NCI-H1436 (cell line): ENCODE data around the gene TTLL8.
"Not testable (repeated sequence)": the region's sequence is repeated elsewhere in the genome, so short reads cannot be mapped to it uniquely, and the experiment has no call there.

Experiments
- DNase-seq: peaks from one replicate; lab custom pipeline; 2025; lab: John Stamatoyannopoulos, UW

Gene TTLL8

DNA sequence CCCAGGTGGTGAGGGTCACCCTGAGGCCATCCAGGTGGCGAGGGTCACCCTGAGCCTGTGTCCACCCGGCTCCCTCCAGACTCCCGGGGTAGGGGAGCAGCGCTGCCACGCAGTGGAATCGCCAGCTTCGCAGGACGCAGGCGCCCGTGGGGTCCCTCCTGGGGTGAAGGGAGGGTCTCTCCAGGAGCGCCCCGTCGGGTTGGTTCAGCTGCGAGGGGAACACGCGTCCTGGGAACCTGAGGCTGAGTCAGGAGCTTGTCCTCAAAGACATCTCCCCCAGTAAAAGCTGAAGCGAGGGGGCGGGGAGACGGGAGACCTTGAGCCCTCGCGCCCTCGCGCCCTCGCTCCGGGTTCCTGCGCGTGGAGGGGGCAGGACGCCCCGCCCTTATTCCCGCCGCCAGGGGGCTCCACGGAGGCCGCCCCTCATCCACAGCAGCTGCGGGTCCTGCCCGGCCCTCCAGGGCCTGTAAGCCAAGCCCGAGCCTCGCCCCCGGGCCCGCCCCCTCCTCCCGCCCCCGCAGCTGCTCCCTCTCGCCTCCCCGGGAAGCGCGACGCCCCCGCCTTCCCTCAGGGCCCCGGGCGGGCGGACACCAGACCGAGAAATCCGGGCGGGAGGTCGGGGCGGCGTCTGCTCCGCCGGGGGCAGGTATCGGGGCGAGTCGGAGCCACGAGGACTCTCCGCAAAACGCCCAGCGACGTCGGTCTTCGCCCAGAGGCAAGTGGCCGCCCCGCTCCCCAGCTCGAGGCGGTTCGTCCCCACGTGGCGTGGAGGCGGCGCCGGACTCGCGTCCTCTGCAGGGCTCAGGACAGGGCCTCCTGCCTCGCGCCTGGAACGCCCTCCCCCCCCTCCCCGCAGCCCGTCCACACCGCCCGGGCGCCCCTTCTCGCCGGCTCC lies 74.7 kb downstream of the TTLL8 start:
- no peak for DNase-seq

DNA sequence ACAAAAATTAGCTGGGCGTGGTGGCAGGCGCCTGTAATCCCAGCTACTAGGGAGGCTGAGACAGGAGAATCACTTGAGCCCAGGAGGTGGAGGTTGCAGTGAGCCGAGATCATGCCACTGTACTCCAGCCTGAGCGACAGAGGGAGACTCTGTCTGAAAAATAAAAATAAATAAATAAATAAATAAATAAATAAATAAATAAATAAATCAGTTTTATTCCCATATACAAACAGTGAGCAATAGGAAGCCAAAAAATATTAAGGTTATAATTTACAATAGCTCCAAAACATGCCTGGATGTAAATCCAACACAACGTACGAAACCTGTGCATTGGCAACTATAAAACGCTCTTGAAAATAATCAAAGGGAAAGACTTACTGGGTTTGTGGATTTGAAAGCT lies 76.3 kb downstream of the TTLL8 start:
- not testable (repeated sequence) for DNase-seq

DNA sequence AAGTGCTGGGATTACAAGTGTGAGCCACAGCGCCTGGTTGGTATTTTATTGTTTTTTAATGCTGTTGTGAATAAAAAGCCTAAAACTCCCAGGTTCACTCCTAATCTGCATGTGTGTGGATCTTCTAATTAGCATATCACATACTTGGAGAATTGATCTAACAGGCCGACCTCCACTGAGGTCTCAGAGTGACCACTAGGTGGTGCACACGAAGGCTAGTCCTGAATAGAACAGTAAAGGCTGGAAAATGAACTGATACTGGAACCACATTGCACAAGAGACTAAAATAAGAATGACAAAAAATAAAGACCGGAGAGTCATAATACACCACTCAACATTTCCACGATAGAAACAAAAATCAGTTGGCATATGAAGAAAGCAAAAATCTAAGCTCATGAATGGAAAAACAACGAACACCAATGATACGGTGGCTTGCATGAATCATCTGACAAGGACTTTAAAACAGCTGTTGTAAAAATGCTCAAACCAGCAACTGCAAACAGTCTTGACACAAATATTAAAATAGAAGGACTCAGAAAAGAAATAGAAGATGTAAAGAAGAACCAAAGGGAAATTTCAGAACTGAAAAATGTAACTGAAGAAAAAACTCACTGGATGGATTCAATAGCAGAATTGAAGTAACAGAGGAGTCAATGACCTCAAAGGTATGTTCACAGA lies 78.4 kb downstream of the TTLL8 start:
- DNase-seq: no peak

DNA sequence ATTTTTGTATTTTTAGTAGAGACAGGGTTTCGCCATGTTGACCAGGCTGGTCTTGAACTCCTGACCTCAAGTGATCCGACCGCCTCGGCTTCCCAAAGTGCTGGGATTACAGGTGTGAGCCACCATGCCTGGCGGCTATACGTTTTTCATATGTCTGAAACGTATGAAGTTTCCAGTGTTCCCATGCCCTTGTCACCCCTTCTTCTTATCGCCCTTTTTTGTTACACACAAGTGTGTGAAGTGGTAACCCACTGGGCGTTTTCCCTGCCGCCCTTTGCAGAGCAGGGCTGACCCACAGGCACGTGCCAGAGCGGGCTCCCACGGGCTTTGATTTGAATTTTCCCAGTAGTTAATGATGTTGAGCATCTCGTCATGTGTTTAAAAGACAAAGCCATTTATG lies 80.5 kb downstream of the TTLL8 start:
- no peak for DNase-seq

DNA sequence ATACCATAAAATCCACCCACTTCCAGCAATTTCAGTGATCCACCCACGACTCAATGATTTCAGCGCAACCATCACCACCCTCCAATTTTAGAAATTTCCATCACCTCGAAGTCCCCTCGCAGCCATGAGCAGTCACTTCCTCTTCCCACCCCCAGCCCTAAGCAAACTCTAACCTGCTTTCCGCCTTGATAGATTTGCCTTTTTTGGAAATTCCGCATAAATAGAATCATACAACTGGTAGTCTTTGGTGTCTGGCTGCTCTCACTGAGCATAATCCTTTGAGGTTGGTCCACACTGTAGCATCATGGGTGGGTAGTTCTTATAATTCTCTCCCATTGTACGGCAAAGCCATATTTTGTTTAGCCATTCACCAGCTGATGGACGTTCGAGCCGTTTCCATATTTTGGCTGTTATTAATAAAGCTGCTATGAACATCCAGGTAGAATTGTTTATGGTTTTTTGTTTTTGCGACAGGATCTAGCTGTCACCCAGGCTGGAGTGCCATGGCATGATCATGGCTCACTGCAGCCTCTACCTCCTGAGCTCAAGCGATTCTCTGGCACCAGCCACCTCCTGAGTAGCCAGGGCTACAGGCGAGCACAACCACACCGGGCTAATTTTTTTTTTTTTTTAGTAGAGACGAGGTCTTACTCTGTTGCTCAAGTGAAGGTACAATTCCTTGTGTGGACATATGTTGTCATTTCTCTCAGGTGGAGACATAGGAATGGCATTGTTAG lies 81.5 kb downstream of the TTLL8 start:
- no peak for DNase-seq

DNA sequence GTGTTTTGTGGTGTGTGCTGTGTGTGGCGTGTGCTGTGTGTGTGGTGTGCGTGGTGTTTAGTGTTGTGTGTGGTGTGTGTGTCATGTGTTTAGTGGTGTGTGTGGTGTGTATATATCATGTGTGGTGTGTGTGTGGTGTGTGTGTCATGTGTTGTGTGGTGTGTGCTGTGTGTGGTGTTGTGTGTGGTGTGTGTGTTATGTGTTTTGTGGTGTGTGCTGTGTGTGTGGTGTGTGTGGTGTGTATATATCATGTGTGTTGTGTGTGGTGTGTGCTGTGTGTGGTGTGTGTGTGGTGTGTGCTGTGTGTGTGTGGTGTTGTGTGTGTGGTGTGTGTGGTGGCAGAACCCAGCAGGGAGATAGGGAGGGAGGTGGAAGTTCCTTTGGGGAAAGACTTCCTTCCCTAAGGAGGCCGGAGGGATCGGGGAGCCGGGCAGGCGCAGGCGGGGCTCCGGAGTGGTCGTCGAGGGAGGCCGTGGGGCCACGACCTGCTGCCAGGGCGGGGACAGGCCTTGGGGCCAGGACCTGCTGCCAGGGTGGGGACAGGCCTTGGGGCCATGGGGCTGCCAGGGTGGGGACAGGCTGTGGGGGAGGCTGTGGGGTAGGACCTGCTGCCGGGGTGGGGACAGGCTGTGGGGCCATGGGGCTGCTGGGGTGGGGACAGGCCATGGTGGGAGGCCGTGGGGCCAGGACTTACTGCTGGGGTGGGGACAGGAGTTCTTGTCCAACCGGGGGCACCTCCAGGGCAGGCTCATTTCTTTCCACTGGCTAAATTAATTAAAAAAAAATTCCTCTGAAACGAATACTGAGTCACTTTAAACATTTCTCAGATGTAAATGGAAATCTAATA lies 82.3 kb downstream of the TTLL8 start:
- DNase-seq: no peak

DNA sequence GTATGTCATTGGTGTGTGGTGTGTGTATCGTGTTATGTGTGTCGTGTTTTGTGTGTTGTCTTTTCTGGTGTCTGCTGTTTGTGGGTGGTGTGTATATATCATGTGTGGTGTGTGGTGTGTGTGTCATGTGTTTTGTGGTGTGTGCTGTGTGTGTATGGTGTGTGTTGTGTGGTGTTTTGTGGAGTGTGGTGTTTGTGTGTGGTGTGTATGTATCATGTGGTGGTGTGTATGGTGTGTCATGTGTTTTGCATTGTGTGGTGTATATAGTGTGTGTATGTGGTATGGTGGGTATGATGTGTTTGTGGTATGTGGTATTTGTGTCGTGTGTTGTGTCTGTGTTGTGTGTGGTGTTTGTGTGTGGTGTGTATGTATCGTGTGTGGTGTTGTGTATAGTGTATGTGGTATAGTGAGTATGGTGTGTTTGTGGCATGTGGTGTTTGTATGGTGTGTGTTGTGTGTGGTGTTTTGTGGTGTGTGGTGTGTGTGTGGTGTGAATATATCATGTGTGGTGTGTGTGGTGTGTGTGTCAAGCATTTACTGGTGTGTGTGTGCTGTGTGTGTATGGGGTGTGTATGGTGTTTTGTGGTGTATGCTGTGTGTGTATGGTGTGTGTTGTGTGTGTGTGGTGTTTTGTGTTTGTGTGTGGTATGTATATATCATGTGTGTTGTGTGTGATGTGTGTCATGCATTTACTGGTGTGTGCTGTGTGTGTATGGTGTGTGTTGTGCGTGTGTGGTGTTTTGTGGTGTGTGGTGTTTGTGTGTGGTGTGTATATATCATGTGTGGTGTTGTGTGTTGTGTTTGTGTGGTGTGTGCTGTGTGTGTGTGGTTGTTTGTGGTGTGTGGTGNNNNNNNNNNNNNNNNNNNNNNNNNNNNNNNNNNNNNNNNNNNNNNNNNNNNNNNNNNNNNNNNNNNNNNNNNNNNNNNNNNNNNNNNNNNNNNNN lies 84.8 kb downstream of the TTLL8 start:
- DNase-seq: no peak

DNA sequence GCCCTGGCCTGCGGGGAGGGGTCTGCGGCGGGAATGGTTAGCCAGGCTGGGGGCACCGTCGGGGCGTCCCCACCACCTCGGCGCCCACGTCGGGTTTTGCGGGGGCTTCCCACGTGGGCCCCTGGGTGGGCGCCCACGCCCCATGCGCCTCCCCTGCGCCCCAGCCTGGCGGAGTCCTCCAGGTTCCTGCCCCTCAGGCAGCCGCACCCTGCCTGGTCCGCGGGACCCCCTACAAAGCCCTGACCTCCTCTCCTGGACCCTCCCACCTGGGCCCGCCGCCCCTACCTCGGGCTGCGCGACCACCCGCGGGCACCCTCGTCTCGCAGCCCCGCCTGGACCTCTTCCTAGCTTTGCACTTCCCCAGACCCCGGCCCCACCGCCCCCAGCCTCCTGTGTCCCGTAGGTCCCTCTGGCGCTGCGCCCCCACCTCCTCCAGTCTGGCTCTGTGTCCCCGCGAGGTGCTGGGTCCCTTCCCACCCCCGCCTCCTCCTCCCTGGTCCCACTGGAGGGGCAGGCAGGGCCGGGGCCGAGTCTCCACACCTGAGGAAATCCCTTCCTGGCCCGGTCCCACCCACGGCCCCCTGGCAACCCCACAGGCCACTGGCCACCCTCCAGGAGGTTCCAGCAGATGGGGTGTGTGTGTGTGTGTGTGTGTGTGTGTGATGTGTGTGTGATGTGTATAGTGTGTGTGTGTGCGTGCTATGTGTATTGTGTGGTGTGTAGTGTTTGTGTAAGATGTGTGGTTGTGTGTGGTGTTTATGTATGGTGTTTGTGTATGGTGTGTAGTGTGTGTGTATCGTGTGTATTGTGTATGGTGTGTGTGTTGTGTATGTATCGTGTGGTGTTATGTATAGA lies 85.7 kb downstream of the TTLL8 start:
- DNase-seq: no peak

DNA sequence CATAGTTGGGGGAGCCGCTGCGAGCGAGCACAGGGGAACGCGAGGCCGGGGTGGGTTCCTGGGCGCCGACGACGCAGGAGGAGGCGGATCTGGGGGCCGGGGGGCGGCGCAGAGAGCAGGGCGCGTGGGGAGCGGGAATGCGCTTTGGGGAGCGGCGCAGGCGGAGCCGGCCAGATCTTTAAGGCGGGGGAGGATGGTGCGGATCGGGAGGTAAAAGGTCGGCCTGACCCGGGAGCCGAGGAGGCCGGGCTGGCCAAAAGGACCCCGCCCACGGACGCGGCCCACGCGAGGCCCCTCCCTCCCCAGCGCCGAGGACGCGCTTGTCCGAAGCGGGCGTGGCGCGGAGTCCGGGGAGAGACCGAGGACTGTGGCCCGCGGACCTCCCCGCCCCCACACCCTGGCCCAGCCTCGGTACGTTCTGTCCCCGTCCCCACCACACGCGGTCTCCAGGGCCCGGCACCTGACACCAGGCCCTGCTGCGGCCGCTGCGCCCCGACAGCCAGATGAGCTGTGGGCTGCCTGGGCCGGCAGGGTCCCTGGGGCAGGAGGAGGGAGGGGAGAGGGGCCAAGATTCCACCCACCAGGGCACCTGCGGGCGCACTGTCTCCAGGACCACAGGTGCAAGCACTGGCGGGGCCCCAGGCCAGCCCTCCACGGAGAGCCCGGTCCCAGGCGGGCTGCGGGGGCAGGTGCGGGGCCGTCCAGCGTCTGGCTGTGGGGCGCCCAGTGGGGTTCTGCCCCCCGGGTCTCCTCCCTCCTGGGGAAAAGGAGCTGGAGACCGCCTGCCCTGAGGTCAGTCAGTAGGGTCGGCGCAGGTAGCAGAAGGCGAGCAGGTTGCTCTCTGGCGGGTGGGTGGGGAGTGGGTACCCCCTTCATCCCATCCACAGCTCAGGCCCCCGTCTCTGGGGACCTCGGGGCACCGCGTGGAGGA lies 86.6 kb downstream of the TTLL8 start:
- peak; percentile 48 for DNase-seq

DNA sequence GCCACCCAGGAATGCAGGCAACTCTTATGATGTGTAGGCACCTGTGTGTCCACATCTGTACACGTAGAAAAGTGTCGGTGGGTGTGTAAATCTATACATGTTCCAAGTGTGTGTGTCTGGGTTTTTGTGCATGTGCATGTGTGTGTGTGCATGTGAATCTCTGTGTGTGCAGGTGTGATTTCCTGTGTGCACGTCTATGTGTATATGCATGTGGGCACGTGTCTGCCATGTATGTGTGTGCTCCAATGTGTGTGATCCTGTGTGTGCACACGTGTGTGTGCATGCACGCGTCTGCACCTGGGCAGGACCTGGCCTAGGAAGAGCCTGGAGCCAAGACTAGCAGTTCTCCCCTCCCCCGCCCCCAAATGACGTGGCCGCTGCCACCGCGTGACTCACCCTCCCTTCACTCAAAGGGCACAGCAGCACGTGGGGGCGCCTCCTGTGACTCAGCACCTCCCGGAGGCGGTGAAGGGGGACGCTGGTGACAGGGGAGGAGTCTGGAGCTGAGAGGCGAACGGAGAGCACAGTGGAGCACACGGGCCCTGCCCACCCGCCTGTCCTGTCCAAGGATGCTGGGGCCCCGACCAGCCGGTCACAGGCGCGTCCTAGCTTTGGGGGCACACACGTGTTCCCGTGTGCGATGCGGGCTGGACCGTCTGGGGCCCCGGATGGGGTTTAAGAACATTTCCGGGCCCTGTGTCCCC lies 87.4 kb downstream of the TTLL8 start:
- peak; percentile 97 for DNase-seq

DNA sequence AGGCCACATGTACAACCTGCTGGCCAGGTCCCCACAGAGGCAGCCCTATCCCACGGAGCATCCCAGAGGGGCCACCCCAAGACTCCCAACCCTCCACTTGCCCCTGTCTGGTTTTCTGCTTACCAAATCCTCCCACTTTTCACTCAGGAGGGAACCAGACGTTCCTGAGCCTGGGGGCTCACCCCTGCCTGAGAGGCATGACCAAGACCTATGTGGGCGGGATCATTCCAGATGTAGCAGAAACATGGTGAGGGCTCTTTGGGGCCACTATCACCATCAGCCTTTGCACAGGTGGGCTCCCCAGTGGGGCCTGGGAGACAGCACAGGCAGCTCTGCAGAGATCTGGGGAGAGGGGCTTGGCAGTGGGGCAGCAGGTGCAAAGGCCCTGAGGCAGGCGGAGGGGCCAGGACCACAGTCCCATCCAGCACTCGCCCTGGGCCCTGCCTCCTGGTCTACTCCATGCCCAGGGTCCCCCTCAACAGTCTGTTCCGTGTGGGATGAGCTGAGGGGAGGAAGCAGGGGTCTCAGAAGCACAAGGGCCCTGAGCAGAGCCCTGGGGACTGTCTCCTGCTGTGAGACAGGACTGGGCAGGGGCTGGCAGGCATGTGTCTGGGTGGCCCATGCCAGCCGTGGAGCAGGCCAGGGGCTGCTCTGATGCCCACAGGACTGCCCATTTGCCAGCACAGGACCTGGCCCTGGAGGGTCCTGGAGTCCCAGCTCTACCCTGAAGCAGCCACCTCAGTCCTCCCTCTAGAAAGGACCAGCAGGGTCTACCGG lies 88.2 kb downstream of the TTLL8 start:
- DNase-seq: no peak

DNA sequence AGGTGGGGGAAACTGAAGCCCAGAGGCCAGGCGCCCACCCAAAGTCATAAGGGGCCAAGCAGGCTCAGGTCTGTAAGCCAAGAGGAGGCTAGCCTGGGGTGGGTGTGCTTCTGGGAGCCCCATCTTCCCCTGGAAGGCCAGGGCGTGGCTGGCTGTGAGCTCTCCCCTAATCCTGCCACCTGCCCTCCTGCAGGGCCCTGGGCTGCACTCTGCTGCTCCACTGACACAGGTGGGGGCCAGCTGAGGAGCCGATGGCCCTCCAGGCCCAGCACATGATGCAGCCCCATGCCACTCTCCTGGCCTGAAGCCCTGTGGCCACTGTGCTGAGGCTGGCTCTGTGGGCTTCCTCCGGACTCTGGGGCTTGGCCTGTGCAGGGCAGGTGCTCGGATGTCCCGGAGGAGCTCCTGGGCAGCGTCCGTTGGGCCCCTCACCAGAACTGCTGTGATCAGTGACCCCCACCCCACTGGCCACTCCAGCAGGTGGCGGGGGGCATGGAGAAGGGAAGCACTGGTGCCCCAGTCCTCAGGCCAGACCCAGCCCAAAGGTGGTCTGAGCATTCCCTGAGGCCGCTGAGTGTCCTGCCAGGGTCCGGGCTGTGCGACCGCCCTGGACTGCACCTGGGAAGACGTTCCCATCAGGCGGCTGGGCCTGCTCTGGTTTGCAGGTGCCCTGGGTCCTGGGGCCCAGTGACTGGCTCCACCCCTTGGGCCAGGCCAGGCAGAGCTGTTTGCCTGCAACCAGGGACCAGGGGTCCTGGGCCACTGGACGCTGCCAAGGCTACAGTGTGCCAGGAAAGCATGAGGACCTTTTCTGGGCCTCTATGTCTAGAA lies 89.1 kb downstream of the TTLL8 start:
- no peak for DNase-seq
